PC-3 (cell line): ENCODE results near the gene FRK. TPM values are rescaled to one million over a fixed set of nuclear protein-coding genes. Genes with fewer than 3 reads are reported as not detected.
"Not testable (repeated sequence)": the region's sequence is repeated elsewhere in the genome, so short reads cannot be mapped to it uniquely, and the experiment has no call there.

Experiments
- ATAC-seq: fragments of 200-7000 bp; cut with Tn5 transposase; 2 replicates; pipeline ENCODE4 v1.9.1; 2020; ENCODE audit warnings: mild to moderate bottlenecking, moderate library complexity
- BruUV-seq: library from RNA; stranded (reverse); fragments of 400-500 nt; replicated peaks from 2 replicates; lab custom pipeline; 2021; lab: Mats Ljungman, UMichigan
- CTCF ChIA-PET: fragments of 300-600 bp; sonication (Branson Sonifier 250); formaldehyde crosslinking; loops from one replicate; lab custom pipeline; 2022; ENCODE audit warnings: antibody characterized with exemption; lab: Charles Lee
- POLR2A ChIA-PET: fragments of 300-600 bp; sonication (Branson Sonifier 250); formaldehyde crosslinking; loops from one replicate; lab custom pipeline; 2022; ENCODE audit warnings: antibody characterized with exemption; ENCODE audit not compliant: unreplicated experiment; lab: Charles Lee
- DNase-seq: peaks from one replicate; pipeline ENCODE4 v3.0.0-alpha.2; 2015
- H2AFZ ChIP-seq: fragments of 300-600 bp; sonication (generic); 2 replicates; pipeline ENCODE4 v1.6.0; 2016; ENCODE audit warnings: antibody characterized with exemption, low read length
- H3F3A ChIP-seq: fragments of 300-600 bp; sonication (generic); one replicate; pipeline ENCODE4 v1.6.0; 2017; ENCODE audit warnings: antibody characterized with exemption, low read length, control low read depth, mild to moderate bottlenecking; ENCODE audit not compliant: unreplicated experiment
- H3K27ac ChIP-seq: fragments of 300-600 bp; sonication (generic); 2 replicates; pipeline ENCODE4 v1.5.1; 2016; ENCODE audit warnings: mild to moderate bottlenecking, low read length
- H3K27me3 ChIP-seq: fragments of 300-600 bp; sonication (generic); 2 replicates; pipeline ENCODE4 v1.6.1; 2016; ENCODE audit warnings: low read length, mixed read lengths
- H3K36me3 ChIP-seq: fragments of 300-600 bp; sonication (generic); 2 replicates; pipeline ENCODE4 v1.6.1; 2016; ENCODE audit warnings: low read depth, mixed run types, low read length, mixed read lengths
- H3K4me1 ChIP-seq: fragments of 300-600 bp; sonication (generic); 2 replicates; pipeline ENCODE4 v1.5.1; 2016; ENCODE audit warnings: low read length; ENCODE audit not compliant: insufficient read depth
- H3K4me2 ChIP-seq: fragments of 300-600 bp; sonication (generic); 2 replicates; pipeline ENCODE4 v1.6.0; 2016; ENCODE audit warnings: low read length
- H3K4me3 ChIP-seq: fragments of 300-600 bp; sonication (generic); 2 replicates; pipeline ENCODE4 v1.5.1; 2016; ENCODE audit warnings: mild to moderate bottlenecking, low read length, mixed read lengths
- H3K79me2 ChIP-seq: fragments of 300-600 bp; sonication (generic); 2 replicates; pipeline ENCODE4 v1.6.1; 2017; ENCODE audit warnings: low read length, mixed read lengths
- H3K9ac ChIP-seq: fragments of 300-600 bp; sonication (generic); 2 replicates; pipeline ENCODE4 v1.6.0; 2016; ENCODE audit warnings: mild to moderate bottlenecking, low read length
- H3K9me2 ChIP-seq: fragments of 300-600 bp; sonication (generic); replicated peaks from 2 replicates; pipeline ENCODE4 v1.6.1; 2016; ENCODE audit warnings: mixed run types, low read length, mixed read lengths
- H3K9me3 ChIP-seq: fragments of 300-600 bp; sonication (generic); 2 replicates; pipeline ENCODE4 v1.6.1; 2016; ENCODE audit warnings: low read length, mixed read lengths
- H4K20me1 ChIP-seq: fragments of 300-600 bp; sonication (generic); 2 replicates; pipeline ENCODE4 v1.6.1; 2016; ENCODE audit warnings: low read length, mixed read lengths
- EZH2 ChIP-seq: fragments of 300-600 bp; sonication (generic); IDR thresholded peaks from one replicate; pipeline ENCODE4 v1.6.1; 2017; ENCODE audit warnings: antibody characterized with exemption, mild to moderate bottlenecking, low read length; ENCODE audit not compliant: unreplicated experiment
- EZH2phosphoT487 ChIP-seq: fragments of 300-600 bp; sonication (generic); IDR thresholded peaks from 2 replicates; pipeline ENCODE4 v1.6.1; 2018; ENCODE audit warnings: mild to moderate bottlenecking, antibody characterized with exemption, low read length, borderline replicate concordance
- intact Hi-C: fragments of 100-400 bp; cut with micrococcal nuclease; formaldehyde crosslinking; loops from 2 replicates; pipeline ENCODE4 v1.9.0; 2023
- total RNA-seq: library from RNA; depleted of rRNA; stranded (reverse); fragments of >200 nt; gene quantifications from 2 replicates; pipeline ENCODE4 v1.2.3, GENCODE V29; 2014
- TF ChIP-seq, protein P1 (sequence below): fragments of 300-600 bp; sonication (generic); conservative IDR thresholded peaks from 2 replicates; pipeline ENCODE4 v1.5.1; 2017; ENCODE audit warnings: antibody characterized with exemption, low read depth, mild to moderate bottlenecking, low read length

Gene FRK
- total RNA-seq, 1 experiment from 2014 or later: 0.66 TPM

DNA sequence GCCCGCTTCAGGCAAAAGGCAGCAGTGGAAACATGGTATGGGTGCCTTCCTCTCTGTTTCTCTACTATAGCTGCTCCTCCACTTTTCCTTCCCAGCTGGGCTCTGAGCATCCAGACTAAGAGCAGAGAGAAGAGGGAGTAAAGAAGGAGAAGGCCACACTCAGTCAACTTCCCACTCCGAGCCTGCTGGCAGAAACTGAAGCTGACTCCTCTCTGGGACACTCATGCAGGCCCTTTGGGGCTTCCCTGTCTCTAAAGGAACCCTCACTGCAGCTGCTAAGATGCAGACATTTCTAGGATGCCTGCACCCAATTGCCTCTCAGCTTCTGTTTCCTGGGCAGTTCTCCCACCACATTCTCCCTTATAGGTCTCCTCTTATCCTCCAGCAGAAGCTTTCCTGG, 88.9 kb downstream of the FRK start:
- CTCF ChIA-PET: no interaction called here
- TF ChIP-seq, protein P1, sequence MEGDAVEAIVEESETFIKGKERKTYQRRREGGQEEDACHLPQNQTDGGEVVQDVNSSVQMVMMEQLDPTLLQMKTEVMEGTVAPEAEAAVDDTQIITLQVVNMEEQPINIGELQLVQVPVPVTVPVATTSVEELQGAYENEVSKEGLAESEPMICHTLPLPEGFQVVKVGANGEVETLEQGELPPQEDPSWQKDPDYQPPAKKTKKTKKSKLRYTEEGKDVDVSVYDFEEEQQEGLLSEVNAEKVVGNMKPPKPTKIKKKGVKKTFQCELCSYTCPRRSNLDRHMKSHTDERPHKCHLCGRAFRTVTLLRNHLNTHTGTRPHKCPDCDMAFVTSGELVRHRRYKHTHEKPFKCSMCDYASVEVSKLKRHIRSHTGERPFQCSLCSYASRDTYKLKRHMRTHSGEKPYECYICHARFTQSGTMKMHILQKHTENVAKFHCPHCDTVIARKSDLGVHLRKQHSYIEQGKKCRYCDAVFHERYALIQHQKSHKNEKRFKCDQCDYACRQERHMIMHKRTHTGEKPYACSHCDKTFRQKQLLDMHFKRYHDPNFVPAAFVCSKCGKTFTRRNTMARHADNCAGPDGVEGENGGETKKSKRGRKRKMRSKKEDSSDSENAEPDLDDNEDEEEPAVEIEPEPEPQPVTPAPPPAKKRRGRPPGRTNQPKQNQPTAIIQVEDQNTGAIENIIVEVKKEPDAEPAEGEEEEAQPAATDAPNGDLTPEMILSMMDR: no peak
- TF ChIP-seq EZH2: no peak
- no peak for TF ChIP-seq EZH2phosphoT487
- no peaks in the 10 kb centered on the region for H3K27me3 ChIP-seq
- no peak overlapping the region for H2AFZ ChIP-seq
- POLR2A ChIA-PET: no interaction called here
- no peaks in the 10 kb centered on the region for H3F3A ChIP-seq
- no peaks in the 10 kb centered on the region for H3K9me2 ChIP-seq
- H3K36me3 ChIP-seq: no peaks in the 10 kb centered on the region
- H3K79me2 ChIP-seq: no peaks in the 10 kb centered on the region
- no TSS peak for BruUV-seq
- ATAC-seq (no peak), DNase-seq (no peak)
- H3K4me2 ChIP-seq: no peak overlapping the region
- no peak overlapping the region for H3K4me3 ChIP-seq
- H4K20me1 ChIP-seq: no peaks in the 10 kb centered on the region
- no peaks in the 10 kb centered on the region for H3K4me1 ChIP-seq
- intact Hi-C loops: no loop called here
- H3K27ac ChIP-seq: no peak overlapping the region
- H3K9me3 ChIP-seq: no peaks in the 10 kb centered on the region
- H3K9ac ChIP-seq: no peak overlapping the region

DNA sequence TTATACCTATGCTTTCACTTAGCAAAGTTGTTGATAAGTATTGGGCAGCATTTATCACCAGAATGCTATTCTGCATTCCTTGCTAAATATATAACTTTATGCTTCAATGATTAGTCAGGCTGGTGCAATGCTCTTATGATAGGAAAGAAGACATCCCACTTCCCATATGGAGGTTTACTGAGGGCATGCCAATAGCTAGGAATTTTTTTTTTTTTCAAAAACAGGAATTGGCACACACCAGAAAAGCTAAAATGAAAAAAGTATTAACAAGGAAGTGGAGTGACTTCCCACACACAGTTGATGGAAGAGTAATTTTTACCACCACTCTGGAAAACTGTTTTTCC, 90.8 kb downstream of the FRK start:
- no TSS peak for BruUV-seq
- ATAC-seq: no peak
- no peaks in the 10 kb centered on the region for H3K4me1 ChIP-seq

DNA sequence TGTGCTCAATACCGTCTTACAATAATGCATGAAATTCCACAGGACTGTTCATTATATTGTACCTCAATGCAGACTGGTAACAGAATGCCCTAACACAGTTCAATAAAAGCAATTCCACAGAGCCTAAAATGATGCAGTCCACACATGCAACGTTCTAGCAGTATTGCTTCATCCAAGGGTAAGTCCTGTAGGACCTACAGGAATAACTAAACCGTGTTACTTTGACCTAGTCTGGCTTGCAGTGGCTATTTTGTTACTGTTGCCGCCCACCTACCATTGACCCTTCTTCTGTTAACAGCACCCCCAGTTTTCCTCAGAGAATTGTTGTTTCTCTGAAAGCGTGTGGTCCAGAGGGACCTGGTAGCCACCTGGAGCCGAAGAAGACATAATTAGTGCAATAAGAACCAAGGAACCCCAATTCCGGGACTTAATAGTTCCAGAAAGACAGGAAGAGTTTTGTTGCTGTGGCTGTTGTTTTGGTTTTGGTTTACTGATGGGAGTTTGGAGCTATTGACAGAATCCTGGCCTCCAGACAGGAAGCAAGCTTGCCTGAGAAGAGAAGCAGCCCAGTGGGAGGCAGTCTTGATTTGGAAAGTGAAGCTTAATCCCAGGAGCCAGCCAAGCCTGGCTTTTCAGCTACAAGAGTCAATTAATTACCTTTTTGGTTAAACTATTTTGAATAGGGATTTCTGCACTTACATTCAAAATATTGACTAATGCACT, 91.3 kb downstream of the FRK start:
- DNase-seq (no peak), ATAC-seq (no peak)
- H3K27ac ChIP-seq: no peak overlapping the region
- no peaks in the 10 kb centered on the region for H3F3A ChIP-seq
- H3K9ac ChIP-seq: no peak overlapping the region
- no peaks in the 10 kb centered on the region for H3K36me3 ChIP-seq
- no peaks in the 10 kb centered on the region for H4K20me1 ChIP-seq
- CTCF ChIA-PET: no interaction called here
- H3K79me2 ChIP-seq: no peaks in the 10 kb centered on the region
- no peak overlapping the region for H3K4me3 ChIP-seq
- POLR2A ChIA-PET: no interaction called here
- H3K27me3 ChIP-seq: no peaks in the 10 kb centered on the region
- H2AFZ ChIP-seq: no peak overlapping the region
- intact Hi-C loops: no loop called here
- H3K9me3 ChIP-seq: no peaks in the 10 kb centered on the region
- no TSS peak for BruUV-seq
- no peak overlapping the region for H3K4me2 ChIP-seq
- TF ChIP-seq EZH2: no peak
- no peaks in the 10 kb centered on the region for H3K4me1 ChIP-seq
- H3K9me2 ChIP-seq: no peaks in the 10 kb centered on the region

More for the DNA sequence above, 90.8 kb downstream of the FRK start:
- H4K20me1 ChIP-seq: no peaks in the 10 kb centered on the region
- no peak overlapping the region for H3K4me2 ChIP-seq
- no peaks in the 10 kb centered on the region for H3F3A ChIP-seq
- H3K36me3 ChIP-seq: no peaks in the 10 kb centered on the region
- H3K79me2 ChIP-seq: no peaks in the 10 kb centered on the region
- TF ChIP-seq EZH2phosphoT487: no peak
- TF ChIP-seq, protein P1: no peak
- TF ChIP-seq EZH2: no peak
- H2AFZ ChIP-seq: no peak overlapping the region
- no peak overlapping the region for H3K27ac ChIP-seq
- no peak overlapping the region for H3K9ac ChIP-seq
- no peaks in the 10 kb centered on the region for H3K27me3 ChIP-seq
- no peak for DNase-seq
- H3K9me2 ChIP-seq: no peaks in the 10 kb centered on the region
- H3K4me3 ChIP-seq: no peak overlapping the region
- intact Hi-C loops: no loop called here
- CTCF ChIA-PET: no interaction called here
- POLR2A ChIA-PET: no interaction called here
- no peaks in the 10 kb centered on the region for H3K9me3 ChIP-seq

DNA sequence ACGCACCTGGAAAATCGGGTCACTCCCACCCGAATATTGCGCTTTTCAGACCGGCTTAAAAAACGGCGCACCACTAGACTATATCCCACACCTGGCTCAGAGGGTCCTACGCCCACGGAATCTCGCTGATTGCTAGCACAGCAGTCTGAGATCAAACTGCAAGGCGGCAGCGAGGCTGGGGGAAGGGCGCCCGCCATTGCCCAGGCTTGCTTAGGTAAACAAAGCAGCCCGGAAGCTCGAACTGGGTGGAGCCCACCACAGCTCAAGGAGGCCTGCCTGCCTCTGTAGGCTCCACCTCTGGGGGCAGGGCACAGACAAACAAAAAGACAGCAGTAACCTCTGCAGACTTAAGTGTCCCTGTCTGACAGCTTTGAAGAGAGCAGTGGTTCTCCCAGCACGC, 100.4 kb downstream of the FRK start:
- H2AFZ ChIP-seq, H3K4me3 ChIP-seq, H3F3A ChIP-seq, H3K4me1 ChIP-seq, POLR2A ChIA-PET, CTCF ChIA-PET, H3K36me3 ChIP-seq, H3K27me3 ChIP-seq, ATAC-seq, BruUV-seq, H3K27ac ChIP-seq, H3K9me3 ChIP-seq, H3K9ac ChIP-seq, intact Hi-C loops, H3K9me2 ChIP-seq, H4K20me1 ChIP-seq, H3K4me2 ChIP-seq, DNase-seq, H3K79me2 ChIP-seq: not testable (repeated sequence)
